ENCODE results near the gene NOD2. TPM values are rescaled to one million over a fixed set of nuclear protein-coding genes. Genes with fewer than 3 reads are reported as not detected.

NOD2 gene
- total RNA-seq, 4 donors from 2014 or later, result 1.7 to 4.1 TPM; not detected in 2

DNA sequence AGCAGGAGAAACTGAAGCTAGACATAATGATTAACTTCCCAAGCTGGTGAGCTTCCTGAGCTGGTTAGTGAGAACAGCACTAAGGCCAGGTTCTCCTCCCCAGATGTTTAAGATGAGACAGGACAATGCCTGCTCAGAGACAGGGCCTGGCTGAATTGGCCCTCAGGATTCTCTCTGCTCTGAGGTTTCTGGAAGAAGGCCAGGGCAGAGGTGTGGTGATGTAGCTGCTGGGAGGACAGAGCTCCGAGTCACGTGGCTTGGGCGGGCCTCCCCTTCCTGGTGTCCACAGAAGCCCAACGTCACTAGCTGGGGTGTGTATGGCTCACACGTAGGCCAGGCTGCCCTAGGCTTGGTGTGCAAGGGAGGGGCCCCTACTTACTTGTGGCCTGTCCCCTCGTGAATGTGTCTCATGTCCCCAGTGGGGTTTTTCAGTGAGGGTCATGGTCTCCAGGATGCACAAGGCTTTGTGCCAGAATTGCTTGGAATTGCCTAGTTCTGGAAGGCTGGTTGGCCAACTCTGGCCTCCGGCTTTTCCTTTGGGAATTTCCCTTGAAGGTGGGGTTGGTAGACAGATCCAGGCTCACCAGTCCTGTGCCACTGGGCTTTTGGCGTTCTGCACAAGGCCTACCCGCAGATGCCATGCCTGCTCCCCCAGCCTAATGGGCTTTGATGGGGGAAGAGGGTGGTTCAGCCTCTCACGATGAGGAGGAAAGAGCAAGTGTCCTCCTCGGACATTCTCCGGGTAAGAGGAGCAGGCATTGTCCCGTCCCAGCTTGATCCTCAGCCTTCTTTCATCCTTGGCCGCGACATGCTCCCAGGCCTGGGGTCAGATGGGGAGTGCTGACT is 3.4 kb downstream of the NOD2 start:
- no peaks in the 10 kb centered on the region for H3K9me3 ChIP-seq
- no peaks in the 10 kb centered on the region for H3K27me3 ChIP-seq
- no peak overlapping the region for H3K4me3 ChIP-seq
- H3K4me1 ChIP-seq, result peaks cover 7 to 38% (median 19%) of the 10 kb centered on the region in 4 donors
- TF ChIP-seq, protein P1, sequence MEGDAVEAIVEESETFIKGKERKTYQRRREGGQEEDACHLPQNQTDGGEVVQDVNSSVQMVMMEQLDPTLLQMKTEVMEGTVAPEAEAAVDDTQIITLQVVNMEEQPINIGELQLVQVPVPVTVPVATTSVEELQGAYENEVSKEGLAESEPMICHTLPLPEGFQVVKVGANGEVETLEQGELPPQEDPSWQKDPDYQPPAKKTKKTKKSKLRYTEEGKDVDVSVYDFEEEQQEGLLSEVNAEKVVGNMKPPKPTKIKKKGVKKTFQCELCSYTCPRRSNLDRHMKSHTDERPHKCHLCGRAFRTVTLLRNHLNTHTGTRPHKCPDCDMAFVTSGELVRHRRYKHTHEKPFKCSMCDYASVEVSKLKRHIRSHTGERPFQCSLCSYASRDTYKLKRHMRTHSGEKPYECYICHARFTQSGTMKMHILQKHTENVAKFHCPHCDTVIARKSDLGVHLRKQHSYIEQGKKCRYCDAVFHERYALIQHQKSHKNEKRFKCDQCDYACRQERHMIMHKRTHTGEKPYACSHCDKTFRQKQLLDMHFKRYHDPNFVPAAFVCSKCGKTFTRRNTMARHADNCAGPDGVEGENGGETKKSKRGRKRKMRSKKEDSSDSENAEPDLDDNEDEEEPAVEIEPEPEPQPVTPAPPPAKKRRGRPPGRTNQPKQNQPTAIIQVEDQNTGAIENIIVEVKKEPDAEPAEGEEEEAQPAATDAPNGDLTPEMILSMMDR (IDR thresholded peaks at IDR 0.05), result no peak
- peak in 1 of 2 donors; percentile 7 for TF ChIP-seq POLR2A (IDR thresholded peaks at IDR 0.05)
- H3K36me3 ChIP-seq, result no peaks in the 10 kb centered on the region
- H3K27ac ChIP-seq, result peak overlapping the region in 3 of 4 donors; percentile 61 to 77 (median 69)
- peak; percentile 70 to 93 (median 79) for DNase-seq

DNA sequence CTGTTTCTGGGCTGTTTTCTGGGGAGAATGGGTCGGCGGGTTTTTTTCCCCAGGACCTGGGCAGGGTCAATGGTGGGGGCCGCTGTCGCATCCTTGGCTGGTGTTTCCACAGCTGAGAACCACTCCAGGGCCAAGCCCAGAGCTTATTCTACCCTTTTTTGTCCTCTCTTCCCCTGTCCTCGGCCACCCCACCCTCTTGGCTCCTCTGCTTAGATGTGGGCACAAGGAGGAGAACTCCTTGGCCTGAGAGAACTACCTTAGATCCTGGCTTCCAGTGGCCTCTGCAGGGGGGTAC is 4.0 kb downstream of the NOD2 start:
- H3K27me3 ChIP-seq, result no peaks in the 10 kb centered on the region
- H3K4me1 ChIP-seq, result peaks cover 7 to 38% (median 19%) of the 10 kb centered on the region in 4 donors
- TF ChIP-seq, protein P1 (IDR thresholded peaks at IDR 0.05), result no peak
- TF ChIP-seq POLR2A (IDR thresholded peaks at IDR 0.05), result no peak
- peak overlapping the region in 1 of 4 donors; percentile 37 for H3K4me3 ChIP-seq
- no peaks in the 10 kb centered on the region for H3K9me3 ChIP-seq
- no peaks in the 10 kb centered on the region for H3K36me3 ChIP-seq
- H3K27ac ChIP-seq, result peak overlapping the region; percentile 61 to 77 (median 70)
- no peak for DNase-seq

DNA sequence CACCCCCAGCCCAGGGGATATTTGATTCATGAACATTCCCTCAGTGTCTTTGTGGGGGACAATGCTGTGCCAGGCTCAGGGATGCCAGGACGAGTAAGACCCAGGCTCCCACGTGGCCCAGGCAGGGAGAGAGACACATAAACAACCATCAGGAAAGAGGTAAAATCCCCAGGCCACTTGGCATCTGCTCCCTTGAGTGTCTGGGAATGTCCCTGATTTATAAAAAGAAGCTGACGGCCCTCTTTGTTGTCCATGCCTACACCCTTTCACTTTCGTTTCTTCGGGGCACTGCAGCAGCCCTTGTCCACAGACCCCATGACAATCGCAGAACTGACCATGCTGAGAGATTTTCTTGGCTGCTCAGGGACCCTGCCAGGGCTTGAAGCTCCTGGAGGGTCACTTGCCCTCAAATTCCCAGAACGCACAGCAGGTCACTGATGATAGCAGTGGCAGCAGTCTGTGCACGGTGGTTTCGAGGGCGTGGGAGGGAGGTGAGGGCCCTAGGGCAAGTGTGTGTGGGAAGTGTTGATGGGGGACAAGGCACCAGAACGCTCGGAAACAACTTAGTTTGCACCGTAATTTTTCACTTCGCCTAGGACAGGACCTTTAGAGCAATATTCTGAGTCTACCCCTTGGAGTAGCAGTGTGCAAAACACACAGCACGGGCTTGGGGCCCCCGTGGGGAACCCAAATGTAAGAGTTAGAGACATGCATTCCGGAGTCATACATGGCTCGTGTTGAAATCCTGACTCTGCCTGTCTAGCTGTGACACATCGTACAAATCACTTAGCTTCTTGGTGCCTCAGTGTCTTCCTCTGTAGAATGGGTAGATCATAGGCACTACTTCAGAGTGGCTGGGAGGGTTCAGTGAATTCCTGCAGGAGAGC is 4.7 kb downstream of the NOD2 start:
- Histone ChIP-seq H3K36me3 (no peaks in the 10 kb centered on the region), H3K9me3 (no peaks in the 10 kb centered on the region), H3K27me3 (no peaks in the 10 kb centered on the region), H3K4me3 (peak overlapping the region; percentile 37 to 45 (median 42)), H3K27ac (peak overlapping the region; percentile 61 to 77 (median 70)), H3K4me1 (peaks cover 7 to 38% (median 19%) of the 10 kb centered on the region in 4 donors)
- DNase-seq, result peak in 1 of 3 donors; percentile 51
- no peak for TF ChIP-seq POLR2A (IDR thresholded peaks at IDR 0.05)
- TF ChIP-seq, protein P1 (IDR thresholded peaks at IDR 0.05), result no peak

DNA sequence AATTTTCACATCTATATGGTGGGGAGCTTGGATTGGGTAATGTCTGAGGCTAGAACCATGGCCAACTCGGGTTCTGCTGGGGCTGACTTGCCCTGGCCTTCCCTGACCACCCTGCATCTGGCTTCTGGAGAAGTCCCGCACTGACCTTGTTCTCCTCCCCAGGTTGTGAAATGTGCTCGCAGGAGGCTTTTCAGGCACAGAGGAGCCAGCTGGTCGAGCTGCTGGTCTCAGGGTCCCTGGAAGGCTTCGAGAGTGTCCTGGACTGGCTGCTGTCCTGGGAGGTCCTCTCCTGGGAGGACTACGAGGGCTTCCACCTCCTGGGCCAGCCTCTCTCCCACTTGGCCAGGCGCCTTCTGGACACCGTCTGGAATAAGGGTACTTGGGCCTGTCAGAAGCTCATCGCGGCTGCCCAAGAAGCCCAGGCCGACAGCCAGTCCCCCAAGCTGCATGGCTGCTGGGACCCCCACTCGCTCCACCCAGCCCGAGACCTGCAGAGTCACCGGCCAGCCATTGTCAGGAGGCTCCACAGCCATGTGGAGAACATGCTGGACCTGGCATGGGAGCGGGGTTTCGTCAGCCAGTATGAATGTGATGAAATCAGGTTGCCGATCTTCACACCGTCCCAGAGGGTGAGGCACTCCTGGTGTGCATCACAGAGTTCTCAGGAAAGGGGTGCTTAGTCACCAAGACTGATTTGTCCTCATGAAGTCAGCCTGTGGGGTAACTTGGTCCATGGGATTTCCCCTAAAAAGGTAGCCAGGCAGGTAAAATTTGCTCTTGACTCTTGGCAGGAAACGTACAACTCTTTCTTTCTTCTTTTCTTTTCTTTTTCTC is 6.1 kb downstream of the NOD2 start:
- TF ChIP-seq, protein P1 (IDR thresholded peaks at IDR 0.05), result no peak
- no peak overlapping the region for H3K4me3 ChIP-seq
- H3K27me3 ChIP-seq, result no peaks in the 10 kb centered on the region
- no peak for DNase-seq
- H3K4me1 ChIP-seq, result peaks cover 7 to 28% (median 11%) of the 10 kb centered on the region in 4 donors
- H3K36me3 ChIP-seq, result no peaks in the 10 kb centered on the region
- no peak overlapping the region for H3K27ac ChIP-seq
- peaks cover 0 to 10% (median under 1%) of the 10 kb centered on the region in 4 donors for H3K9me3 ChIP-seq

DNA sequence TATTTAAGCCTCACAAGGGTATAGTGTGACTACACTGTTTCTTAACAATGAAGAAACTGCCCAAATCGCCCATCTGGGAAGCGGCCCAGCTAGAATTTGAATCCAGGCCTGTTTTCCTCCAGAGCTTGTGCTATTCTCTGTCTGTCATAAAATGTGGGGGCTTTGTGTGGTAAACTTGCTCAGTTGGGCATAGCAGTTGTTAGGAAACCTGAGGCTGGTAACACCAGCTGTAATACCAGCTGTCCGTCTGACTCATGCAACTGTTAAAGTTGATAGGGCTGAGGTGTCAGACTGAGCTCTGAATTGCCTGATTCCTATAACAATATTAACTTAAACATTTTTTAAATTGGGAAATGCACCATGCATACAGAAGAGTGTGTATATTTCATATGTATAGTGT is 9.3 kb downstream of the NOD2 start:
- Histone ChIP-seq H3K27me3 (no peaks in the 10 kb centered on the region), H3K4me1 (peaks cover 0 to 9% (median under 1%) of the 10 kb centered on the region in 4 donors)
- DNase-seq, result no peak

More for the DNA sequence above, 9.3 kb downstream of the NOD2 start:
- TF ChIP-seq, protein P1 (IDR thresholded peaks at IDR 0.05), result no peak
- peaks cover 0 to 14% (median 1%) of the 10 kb centered on the region in 4 donors for H3K9me3 ChIP-seq
- H3K36me3 ChIP-seq, result no peaks in the 10 kb centered on the region
- H3K4me3 ChIP-seq, result no peak overlapping the region
- no peak overlapping the region for H3K27ac ChIP-seq
